NCI-H82 treated with DMSO at 0.1 percent for 48 hours (cell line): ENCODE data around the gene WDR33.
A peak's percentile ranks its signal among the peaks of the same experiment; 100 is the strongest.

Source experiments
- DNase-seq: peaks from one replicate; lab custom pipeline; 2025; ENCODE audit not compliant: unreplicated experiment; lab: John Stamatoyannopoulos, UW

WDR33 gene

DNA sequence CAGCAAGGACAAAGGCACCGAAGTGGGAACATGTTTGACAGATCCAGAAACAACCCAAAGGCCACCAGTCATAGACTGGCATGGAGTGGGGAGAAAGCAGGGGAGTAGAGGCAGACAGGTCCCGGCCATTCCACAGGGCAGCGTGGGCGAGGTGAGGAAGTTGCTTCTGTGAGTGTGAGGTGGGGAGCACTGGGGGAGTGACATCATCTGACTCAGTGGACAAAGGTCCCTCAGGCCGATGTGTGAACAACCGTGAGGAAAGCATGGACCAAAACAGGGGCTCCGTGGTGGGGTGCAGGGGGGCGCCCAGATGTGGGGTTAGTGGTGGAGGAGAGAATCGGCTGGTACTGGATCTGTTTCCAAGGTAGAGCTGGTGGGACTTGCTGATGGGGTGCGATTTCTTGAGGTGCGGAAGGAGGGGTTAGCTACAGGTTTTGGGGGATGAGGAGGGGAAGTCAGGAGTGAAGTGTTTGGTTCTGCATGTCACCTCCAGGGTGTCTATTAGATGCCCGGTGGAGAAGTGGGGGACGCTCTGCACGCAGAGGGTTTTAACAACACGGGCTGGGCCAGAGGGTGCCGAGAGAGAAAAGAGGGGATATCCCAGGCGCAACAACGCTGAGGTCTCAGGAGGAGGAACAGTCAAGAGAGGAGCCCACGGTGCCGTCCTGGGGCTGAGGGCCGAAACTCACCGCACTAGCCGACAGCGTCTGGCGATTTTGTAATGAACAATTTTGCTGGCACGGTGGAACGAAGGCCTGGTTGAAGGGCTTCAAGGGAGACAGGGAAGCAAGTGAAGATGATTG, 112.2 kb downstream of the WDR33 start:
- no peak for DNase-seq

DNA sequence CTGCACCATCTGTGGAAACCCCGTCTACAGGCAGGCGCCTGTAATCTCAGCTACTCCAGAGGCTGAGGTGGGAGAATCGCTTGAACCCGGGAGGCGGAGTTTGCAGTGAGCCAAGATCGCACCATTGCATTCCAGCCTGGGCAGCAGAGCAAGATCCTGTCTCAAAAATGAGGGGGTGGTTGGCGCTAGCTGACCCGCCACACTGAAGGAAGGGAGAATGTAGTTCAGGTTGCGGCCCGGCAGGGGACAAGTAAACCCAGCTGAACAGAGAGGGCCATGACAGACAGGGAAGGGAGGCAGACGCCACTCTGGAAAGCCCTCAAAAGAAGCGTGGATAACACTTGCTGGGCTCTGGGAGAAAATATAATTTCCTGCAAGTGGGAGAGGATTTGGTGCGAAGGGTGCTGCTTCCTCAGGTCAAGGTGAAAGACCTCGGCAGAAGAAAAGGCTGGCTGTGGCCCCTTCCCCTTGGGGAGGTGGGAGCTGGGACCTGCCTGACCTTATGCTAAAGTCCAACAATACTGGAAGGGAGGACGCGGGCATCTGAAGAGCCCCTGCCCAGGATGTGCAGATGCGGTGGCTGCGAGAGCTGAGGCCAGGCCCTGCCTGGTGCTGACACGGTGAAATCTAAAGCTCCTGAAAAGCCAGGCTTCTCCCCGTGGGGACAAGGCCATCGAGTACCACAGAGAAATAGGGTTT, 113.3 kb downstream of the WDR33 start:
- no peak for DNase-seq

DNA sequence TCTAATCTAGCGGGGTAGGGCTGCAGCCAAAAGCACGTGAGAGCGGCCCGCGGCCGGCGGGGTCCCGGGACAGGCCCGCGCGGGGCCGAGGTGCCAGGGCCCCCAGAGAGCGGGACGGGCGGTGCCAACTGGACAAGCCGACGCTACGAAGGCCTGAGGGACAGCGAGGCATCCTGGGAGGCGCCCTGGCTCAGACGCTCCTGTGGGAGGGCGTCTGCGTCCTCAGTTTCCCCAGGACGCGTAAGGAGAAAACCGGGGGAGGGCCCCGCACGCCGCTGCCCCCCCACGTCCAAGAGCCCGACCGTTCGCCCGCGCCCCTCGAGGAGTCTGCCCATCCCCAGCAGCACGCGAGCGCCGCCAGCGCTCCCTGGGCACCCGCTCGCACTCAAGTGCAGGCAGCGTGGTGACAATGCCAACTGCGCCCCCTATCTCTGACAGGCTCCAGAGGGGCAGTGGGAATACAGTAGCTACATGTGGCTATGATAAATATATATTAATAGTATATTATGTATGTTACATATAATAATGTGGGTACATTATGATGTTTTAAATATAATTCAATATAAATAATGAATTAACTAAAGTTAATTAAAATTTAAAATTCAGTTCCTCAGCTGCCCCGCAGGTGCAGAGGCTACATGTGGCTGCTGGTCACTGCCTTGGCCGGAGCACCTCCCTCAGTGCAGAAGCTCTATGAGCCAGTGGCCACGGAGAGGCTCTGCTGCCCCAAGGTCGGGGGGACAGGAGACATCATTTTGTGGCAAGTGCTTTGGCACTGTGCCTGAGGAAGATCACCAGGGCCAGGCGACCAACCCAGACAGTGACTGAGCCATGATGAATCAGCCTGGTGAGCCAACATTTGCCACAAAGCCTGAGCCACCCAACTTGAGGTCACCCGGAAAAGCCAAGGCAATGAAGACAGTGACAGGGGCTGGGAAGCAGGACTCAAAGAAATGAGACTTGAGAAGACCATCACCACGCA, 115.2 kb downstream of the WDR33 start:
- DNase-seq: peak; percentile 51

DNA sequence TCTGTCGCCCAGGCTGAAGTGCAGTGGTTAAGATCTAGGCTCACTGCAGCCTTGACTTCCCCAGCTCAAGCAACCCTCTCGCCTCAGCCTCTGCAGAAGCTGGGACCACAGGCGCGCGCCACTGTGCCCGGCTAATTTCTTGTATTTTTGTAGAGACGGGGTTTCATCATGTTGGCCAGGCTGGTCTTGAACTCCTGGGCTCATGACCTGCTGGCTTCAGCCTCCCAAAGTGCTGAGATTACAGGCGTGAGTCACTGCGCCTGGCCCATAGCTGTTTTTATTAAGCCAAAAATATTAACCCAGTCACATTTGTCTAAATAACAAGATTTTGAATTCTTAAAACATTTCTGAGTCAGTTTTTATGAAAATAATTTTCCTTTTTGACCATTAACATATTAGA, 116.0 kb downstream of the WDR33 start:
- no peak for DNase-seq

DNA sequence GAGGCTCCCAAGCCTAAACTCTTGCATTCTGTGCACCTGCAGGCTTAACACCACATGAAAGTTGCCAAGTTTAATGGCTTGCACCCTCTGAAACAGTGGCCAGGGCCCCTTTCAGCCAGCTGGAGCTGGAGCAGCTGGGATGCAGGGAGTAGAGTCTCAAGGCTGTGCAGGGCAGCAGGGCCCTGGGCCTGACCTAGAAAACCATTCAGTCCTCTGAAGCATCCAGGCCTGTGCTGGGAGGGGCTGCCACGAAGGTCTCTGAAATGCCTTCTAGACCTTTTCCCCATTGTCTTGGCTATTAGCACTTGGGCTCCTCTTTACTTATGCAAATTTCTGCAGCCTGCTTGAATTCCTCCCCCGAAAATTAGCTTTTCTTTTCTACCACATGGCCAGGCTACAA, 120.3 kb downstream of the WDR33 start:
- DNase-seq: no peak

- no peak for DNase-seq
Observed at GRCh38 chr2:127688405-127688804, 122.6 kb downstream of the WDR33 start.

DNA sequence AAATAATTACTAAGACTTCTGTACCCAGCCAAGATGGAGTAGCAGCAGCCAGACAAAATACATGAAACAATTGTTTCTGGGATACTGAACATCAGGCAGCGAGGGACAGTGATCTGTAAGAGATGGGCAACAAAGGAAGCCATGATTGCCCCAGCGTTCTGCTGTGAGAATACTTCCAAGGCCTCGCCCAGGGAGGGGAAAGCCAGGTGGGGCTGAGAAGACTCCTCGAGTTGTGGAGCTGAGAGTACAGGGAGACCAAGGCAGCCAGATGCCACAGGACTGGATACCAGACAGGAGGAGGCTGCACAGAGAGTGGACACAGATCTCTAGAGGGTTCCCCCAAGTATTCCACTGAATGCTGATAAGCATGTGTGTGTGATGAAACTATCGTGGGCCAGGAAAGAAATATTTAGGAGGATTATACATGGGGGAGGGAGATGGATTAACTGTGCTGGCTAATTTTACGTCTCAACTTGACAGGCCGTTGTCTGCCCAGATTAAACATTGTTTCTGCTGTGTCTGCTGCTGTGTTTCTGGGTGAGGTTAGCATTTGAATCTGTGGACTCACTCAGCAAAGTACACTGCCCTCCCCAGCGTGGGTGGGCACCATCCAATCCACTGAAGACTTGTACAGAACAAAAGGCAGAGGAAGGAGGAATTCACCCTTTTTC, 125.4 kb downstream of the WDR33 start:
- DNase-seq: no peak

DNA sequence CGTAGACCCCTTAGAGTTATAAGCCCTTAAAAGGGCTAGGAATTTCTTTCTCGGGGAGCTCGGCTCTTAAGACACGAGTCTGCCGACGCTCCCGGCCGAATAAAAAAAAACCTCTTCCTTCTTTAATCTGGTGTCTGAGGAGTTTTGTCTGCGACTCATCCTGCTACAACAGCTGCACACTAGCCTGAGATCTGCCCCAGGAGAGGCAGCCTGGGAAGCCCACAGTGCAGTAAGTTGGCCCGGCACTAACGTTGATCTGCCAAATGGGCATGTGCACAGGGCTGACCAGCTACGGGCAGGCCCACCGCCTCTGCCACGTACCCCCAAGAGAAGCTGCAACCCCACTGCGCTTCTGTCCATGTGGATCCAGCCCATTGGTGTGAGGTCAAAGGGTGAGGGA, 127.2 kb downstream of the WDR33 start:
- peak; percentile 14 for DNase-seq

DNA sequence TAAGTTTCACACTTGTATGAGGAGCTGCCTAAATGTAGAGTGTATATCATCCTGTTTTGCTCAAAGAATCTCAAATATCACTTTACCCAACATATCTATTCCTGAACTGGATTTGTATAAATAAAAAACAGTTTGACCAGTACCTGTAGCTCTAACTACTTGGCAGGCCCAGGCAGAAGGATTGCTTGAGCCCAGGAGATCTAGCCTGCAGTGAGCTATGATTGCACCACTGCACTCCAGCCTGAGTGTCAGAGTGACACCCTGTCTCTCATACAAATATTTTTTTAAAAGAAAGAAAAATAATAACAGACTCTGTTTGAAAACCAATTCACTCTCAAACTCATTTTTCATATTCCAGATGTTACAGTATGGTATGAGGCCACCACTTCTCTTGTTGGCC, 127.9 kb downstream of the WDR33 start:
- DNase-seq: no peak

DNA sequence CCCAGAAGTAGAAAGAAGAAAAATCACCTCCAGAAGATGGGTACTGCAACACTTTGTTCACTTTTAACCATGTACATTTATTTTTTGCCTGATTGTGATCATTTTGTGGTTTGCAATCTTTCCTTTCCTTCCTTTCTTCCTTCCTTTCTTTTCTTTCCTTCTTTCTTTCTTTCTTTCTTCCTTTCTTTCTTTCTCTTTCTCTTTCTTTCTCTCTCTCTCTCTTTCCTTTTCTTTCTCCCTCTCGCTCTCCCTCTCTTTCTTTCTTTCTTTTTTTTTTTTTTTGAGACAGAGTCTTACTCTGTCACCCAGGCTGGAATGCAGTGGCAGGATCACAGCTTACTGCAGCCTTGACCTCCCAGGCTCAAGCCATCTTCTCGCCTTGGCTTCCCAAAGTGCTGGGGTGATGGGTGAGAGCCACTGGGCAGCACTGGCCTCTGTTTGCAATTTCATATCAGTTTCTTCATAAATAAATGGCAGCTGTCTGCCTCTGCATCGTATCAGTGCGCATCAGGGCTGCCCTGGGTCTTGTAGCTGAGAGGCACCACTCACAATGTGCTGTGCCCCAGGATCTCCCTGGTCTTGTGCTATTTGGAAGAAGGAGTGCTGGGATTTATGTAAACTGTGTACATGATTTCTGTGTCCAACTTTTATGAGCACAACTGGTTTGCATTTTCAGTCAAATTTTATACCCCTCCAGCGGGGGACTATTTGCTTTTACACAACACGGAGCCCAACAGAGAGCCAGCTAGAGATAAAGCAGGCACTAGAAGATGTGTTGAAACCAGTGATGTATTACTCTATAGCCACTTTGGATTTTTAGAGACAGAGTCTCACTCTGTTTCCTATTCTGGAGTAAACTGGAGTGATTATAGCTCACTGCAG, 128.8 kb downstream of the WDR33 start:
- no peak for DNase-seq

DNA sequence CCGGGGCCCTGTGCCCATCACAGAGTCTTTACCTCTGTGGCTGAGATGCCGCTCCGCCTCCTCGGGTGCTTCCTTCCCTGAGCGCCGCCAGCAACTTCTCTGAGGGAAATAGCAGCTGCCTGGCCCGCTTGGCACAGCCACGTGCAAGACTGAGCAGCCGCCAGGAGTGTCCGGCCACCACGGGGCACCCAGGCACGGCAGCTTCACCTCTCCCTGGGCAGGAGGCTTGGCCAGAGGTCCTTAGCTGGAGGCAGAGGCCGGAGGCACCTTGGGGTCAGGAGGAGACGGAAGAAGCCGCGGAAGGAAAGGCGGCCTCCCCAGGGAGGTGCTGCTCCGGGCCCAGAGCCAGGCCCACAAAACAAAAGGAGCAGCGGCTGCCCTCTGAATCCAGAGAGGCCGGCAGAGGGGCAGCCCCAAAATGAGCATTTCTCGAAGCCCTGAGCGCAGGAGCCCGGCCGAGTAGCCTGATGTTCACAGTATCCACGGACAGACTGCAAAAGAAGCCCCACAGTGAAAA, 129.6 kb downstream of the WDR33 start:
- no peak for DNase-seq

DNA sequence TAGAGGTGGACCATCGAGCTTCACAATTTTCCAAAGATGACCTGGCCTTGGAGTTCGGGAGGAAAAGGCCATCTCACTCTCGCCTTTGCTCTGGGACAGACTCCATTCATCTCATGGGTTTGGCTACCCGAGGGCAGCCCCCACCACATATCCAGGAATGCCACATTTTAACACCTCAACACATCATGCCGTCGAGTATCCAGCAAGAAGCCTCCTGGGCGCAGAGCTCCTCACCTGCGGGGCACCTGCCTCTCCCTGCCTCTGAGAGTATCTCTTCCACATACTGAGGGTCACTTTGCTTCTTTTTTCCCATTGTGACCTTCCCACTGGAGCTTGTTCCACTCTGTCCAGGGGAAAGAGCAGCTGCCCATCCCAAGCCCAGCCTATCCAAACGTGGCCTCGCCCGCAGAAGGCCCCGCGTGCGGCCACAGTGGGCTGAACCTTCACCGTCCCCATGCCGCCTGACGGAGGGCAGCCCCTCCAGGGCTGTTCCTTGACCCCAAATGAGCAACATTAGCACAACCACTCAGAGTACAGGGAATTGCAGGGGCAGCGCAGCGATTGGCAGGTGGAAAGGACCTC, 130.2 kb downstream of the WDR33 start:
- DNase-seq: no peak

DNA sequence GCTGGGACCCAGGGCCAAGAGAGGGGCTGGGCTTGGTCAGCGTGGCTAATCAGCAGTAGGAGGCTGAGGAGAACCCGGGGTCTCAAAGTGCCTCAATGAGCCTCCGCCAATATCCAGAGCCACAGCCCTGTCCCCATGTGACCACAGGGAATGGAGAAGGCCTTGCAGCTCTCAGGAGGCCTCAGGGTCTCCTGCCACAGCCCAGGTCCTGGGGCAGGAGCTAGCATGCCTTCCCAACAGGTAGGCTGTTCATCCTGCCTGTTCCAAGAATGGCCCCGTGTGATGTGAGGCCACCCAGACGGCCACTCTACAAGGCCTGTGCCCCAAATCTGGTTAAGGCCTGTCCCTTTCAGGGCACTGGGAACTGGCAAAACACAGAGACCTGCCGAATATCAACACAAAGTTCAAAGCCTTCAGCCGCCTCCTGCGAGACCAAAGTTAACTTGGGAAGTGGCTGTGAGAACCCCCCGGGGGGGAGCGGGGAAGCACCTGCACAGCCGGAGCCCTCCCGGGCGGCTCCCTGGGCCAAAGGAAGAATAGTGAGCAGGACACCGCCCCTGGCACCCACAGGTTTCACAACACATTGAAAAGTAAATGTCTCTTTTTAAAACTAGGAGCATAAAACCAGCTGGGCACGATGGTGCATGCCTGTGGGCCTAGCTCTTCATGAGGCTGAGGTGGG, 131.2 kb downstream of the WDR33 start:
- DNase-seq: no peak

- DNase-seq: no peak
Observed at GRCh38 chr2:127678991-127679390, 132.0 kb downstream of the WDR33 start.

DNA sequence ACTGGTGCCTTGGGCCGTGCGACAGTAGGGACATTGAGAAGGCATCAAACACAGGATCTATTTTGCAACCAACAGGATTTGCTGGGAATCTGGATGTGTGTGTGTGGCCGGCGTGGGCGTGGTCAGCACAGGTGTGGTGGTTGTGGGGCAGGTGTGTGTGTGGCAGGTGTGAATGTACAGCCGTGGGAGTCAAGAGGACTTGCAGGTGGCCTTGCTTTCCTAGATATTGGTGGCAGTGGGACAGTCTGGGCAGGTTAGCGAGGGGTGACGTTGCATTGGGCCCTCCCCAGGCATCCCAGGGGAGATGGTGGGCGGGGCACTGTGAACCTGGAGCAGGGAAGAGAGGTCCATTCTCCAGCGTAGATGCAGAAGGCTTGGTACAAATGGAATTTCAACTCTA, 132.4 kb downstream of the WDR33 start:
- no peak for DNase-seq

- no peak for DNase-seq
Observed at GRCh38 chr2:127676906-127677305, 134.1 kb downstream of the WDR33 start.

DNA sequence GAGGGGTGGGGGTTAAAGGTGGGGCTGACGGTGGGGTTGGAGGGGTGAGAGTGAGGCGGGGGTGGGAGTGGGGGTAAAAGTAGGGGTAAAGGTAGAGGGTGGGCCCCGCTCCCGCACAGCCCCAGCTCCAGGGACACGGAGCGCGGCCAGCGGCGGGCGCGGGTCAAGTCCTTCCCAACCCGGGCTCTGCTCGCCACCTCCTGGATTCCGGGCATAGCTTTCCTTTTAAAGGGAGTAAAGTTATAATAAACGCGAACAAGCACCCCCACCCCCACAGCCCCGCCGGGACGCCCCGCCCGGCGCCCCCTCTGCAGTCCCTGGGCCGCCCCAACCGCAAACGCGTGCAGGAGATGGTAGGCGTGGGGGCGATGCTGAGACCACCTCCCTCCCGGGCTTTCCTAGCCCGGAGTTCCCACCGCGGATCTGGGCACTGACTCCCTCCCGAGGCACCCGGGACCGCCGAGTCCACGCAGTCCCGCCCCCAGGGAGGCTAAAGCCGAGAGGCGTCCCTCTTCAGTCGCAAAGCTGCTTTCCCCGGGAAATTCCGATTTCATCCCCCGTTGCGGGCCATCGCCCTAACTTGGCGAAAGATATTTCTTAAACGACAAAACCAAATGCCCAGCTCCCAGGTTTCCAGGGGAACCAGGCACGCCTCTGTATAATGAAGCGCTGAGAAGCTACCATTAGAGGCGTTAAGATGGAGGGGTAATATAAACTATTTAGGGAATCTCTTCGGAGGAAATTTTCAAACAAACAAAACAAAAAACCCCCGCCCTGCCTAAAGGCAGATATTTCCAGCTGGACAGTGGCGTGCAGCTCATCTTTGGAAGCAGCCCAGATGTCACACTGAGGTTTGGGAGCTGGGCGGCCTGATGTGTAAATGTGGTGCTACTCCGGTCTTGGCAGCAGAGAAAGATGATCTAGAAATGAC, 135.4 kb downstream of the WDR33 start, which contains the start of gene LIMS2:
LIMS2 (minus strand) TSS at position 200 of the 931 bp plus-strand sequence. CDS start 506 bp downstream, outside the sequence.
- no peak for DNase-seq
